COR-L47 (cell line): ENCODE data around the gene C1QTNF1.
A peak's percentile ranks its signal among the peaks of the same experiment; 100 is the strongest.
"Not testable (repeated sequence)": the region's sequence is repeated elsewhere in the genome, so short reads cannot be mapped to it uniquely, and the experiment has no call there.

ENCODE experiments used
- DNase-seq: peaks from one replicate; lab custom pipeline; 2025; lab: John Stamatoyannopoulos, UW

The C1QTNF1 gene

DNA sequence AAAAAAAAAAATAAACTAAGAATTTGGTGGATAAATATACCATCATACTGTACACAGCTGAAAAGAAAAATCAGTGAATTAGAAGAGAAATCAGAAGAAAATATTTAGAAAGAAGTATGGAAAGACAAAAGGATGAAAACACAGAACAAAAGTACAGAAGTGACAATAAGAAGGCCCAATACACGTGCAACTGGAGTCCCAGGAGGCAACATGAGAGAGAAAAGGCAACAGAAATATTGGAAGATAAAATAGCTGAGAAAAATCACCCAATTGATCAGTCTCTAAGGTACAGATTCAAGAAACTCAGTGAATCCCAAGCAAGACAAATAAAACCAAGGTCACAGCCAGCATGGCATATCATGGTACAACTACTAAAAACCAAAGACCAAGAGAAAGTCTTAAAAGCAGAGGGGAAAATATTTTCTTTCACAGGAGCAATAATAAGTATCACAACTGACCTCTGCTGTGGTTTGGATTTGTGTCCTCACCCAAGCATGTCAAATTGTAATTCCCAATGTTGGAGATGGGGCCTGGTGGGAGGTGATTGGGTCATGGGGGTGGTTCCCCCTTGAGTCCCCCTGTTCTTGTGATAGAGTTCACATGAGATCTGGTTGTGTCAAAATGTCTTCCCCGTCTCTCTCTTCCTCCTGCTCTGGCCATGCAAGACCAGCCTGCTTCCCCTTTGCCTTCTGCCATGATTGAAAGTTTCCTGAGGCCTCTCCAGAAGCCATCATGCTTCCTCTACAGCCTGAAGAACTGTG, 30.4 kb downstream of the C1QTNF1 start:
- no peak for DNase-seq

- no peak for DNase-seq
Measured at GRCh38 chr17:79055197-79055596, 31.2 kb downstream of the C1QTNF1 start.

DNA sequence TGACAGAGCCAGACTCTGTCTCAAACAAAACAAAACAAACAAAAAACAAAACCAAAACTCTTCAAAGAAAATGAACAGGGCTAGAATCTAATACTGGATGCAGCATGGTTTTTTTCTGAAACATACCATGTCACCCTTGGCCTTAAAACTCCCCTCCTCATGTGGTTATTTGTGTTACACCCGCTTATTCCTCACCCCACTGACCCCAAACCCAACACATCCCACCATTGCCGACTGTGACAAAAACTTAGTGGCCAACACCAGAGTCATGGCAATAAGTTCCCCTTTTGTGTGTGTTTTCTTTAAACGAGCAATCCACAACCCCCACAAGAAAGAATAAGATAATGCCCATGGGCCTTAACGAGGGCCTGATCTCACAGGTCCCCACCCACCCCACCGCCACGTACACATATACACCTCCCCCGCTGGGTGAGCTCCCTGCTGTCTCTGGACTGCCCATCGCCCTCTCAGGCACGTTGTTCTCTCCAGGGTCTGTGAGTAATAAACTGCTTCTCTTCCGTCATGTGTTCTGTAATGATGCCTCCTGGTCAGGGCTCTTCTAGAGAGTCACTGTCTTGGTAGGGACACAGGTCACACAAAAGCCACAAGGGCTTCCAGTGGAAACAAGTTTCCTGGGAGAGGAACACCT, 33.9 kb downstream of the C1QTNF1 start:
- DNase-seq = no peak

DNA sequence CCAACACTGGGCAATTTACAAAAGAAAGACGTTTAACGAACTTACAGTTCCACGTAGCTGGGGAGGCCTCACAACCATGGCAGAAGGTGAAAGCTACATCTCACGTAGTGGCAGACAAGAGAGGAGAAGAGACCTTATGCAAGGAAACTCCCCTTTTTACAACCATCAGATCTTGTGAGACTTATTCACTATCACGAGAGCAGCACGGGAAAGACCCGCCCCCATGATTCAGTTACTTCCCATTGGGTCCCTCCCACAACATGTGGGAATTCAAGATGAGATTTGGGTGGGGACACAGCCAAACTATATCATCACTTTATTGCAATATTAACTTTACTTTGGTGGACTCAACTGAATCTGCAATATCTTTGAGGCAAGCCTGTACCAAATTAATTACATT, 38.7 kb downstream of the C1QTNF1 start:
- no peak for DNase-seq

GRCh38 chr17:79064026-79064425, 40.1 kb downstream of the C1QTNF1 start:
- no peak for DNase-seq

DNA sequence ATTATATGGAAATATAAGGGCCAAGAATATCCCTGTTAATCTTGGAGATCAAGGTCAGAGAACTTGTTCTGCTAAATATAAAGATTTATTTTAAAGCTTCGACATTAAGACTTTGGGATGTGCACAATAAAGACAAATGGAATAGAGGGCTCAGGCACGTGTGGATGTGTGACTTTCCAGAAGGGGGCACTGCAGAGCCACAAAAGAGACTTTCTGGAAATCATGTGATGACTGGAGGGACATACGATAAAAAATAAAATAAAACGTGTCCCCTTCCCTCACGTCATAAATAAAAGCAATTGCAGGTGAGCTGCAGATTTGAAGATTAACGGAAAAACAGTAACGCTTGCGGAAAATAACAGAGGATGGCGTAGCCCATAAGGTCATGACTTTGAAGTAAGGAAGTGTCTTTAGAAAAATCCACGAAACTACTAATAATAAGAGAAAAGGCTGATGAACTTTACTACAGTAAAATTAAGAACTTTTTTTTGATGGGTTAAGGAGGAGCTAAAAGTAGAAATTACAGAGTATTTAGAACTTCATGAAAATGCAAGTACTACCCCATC, 41.2 kb downstream of the C1QTNF1 start:
- peak; percentile 32 for DNase-seq

GRCh38 chr17:79066963-79067362, 43.0 kb downstream of the C1QTNF1 start:
- DNase-seq = no peak

DNA sequence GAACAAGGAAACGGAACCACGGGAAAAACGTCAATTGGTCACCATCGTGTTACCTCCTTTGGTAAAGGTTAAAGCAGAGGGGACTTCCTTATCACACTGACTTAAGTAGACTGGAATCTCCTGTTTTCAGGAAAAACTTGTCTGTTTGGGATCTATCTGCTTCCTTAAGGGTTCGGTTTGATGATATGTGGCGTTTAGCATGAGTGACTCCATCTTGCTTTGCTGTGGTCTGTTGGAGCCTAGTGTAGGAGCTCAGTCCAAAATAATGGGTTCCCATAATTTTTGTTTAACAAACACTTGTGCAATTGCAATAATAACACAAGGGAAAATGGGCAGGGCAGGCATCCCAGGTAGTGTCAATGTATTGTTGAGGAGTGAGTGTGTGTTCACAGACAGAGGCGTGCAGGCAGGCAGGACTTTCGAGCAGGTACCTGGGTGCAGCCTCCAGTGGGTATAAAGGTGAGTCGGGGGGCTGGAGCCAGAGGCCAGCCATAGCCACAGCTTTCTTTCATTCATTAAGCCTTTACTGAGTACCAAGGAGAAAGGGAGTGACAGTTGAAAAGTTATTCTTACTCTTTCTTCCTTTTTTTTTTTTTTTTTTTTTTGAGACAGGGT, 46.4 kb downstream of the C1QTNF1 start:
- DNase-seq = no peak

DNA sequence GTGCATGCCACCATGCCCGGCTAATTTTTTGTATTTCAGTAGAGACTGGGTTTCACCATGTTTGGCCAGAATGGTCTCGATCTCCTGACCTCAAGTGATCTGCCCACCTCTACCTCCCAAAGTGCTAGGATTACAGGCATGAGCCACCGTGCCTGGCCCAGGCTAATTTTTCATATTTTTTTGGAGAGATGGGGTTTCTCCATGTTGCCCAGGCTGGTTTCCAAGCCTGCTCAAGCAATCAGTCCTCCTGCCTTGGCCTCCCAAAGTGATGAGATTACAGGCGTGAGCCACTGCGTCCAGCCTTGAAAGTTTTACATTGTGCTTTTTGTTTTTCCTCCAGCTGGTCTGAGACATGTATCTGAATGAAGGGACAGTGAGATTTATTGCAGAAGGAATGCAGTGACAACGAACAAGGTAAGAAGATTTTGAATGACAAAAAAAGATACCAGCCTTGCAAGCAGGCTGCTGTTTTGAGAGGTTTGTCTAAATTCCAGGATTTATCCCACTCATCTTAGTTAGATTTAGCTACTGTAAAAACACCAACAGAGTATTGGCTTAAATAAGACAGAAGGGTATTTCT, 47.3 kb downstream of the C1QTNF1 start:
- no peak for DNase-seq

- no peak for DNase-seq
Measured at GRCh38 chr17:79072544-79072943, 48.6 kb downstream of the C1QTNF1 start.

GRCh38 chr17:79073016-79073705, 49.2 kb downstream of the C1QTNF1 start:
- no peak for DNase-seq

- DNase-seq = no peak
Measured at GRCh38 chr17:79073706-79074088, 49.7 kb downstream of the C1QTNF1 start.

- DNase-seq = not testable (repeated sequence)
Measured at GRCh38 chr17:79074121-79074648, 50.2 kb downstream of the C1QTNF1 start.

DNA sequence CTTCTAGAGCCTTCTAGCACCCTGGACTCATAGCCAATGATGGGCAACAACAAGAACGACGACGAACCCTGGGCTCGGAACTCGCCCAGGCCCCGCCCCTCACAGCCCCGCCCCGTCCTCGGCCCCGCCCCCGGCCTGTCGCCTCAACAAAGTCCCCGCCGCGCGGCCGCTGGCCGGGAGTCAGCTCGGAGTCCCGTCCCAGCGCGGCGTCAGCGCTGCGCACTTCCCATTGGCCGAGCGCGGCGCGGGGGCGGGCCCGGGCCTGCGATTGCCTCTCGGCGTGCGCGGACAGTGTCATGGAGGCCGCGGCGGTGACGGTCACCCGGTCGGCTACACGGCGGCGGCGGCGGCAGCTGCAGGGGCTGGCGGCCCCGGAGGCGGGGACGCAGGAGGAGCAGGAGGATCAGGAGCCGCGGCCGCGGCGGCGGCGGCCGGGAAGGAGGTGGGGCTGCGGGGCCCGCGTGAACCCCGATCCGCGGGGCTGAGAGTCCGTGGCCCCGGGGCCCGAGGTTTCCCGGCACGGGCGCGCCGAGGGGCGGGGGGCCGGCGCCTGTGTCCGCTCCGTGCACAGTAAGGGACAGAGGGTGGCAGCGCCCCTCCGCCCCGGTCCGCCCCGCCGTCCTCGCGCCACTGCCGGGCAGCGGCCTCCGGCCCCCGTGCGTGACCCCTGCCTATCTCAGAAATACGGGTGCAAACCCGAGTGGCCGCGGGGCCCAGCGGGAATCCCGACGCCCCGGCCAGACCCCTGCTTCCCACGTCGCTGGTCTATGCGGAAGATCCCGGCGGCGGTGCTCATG, 50.9 kb downstream of the C1QTNF1 start, which contains the start of gene ENGASE:
Gene ENGASE (plus strand): TSS at position 176 of the 797 bp plus-strand sequence. CDS start 121 bp downstream, at position 297.
- DNase-seq = peak; percentile 90

DNA sequence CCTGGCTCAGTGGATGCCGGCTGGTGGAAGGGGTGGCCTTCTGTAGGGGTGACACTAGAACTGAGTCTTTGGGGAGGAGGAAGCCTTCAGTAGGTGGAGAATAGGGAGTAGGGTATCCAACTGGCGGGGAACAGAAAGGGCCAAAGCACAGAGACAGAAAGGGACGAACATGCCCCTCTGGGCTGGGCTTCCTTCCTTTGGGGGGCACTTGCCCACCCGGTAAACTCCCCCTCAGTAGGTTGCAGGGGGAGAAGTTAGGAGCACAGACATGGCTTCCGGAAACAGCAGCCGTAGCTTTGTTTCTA, 51.4 kb downstream of the C1QTNF1 start:
- no peak for DNase-seq

GRCh38 chr17:79075861-79076406, 52.0 kb downstream of the C1QTNF1 start:
- no peak for DNase-seq

DNA sequence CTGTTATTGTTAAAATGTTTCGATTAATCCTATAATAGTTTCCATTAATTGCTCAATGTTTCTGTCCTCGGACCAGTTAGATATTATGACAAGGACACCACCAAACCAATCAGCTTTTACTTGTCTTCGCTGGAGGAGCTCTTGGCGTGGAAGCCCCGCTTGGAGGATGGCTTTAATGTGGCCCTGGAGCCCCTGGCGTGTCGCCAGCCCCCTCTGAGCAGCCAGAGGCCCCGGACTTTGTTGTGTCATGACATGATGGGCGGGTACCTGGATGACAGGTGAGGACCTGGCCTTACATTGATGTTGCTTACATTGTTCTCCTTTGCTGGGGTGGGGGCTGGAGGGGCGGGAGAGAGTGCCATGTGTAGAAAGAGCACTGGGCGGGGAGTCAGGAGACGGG, 53.6 kb downstream of the C1QTNF1 start:
- no peak for DNase-seq

DNA sequence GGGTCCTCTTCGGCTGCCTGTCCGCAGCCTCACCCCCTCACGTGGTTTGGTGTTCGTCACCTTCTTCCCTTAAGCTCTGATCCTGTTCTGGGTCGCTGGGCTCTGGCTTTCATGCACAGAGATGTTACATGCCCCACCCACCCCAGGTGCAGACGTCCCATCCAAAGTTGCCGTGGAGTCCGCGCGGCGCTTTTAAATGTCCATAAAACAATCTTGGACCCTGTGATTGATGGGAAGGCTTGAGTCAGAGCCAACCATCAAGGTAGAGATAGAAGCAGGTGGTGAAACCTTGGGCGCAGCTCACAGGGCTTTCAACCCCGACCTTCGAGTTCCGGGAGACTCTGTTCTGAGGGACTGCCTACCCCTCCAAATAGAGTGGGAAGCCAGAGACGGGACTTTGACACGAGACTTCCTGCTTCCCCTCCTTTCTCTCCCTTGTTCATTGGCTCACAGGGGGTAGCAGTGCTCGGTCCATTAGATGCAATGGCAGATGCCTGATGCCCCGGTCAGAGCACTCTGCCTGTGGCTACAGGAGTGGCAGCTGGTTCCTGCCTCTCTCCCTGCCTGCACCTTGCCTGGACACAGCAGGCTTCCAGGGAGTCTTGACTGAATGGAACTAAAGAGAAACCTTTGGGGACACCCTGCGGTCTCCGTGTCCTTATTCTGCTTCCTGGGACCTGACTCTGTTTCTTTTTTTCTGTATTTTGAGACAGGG, 54.7 kb downstream of the C1QTNF1 start:
- no peak for DNase-seq

DNA sequence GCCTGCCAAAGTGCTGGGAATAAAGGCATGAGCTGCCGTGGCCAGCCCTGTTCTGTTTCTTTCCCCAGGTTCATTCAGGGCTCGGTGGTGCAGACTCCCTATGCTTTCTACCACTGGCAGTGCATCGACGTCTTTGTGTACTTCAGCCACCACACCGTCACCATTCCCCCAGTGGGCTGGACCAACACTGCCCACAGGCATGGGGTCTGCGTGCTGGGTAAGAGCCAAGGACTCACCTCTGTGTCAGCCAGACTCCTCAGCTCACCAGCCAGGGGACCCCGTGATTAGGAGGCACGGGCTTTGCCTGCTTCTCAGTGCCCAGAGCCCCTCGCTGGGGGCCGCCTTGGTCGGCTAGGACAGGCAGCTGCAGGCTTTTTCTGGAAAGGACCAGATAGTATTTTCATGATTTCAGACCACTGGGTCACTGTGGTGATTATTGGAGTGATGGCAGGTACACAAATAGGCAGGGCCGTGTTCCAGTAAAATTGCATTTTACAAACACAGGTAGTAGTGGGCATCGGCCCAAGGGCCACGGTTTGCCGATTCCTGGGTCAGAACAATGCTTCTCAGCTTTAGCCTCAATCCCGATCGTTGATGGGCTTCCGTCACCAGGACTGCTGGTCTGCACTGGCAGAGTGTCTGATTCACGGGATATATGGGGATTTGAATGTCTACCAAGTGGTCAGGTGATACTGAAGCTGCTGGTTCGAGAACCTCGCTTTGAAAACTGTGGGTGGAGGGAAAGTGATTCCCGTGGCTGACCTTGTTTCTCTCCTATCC, 55.6 kb downstream of the C1QTNF1 start:
- no peak for DNase-seq
